Endothelial cell of hepatic sinusoid (primary cell): Measurements from ENCODE around the gene PLAC9.

Source experiments
- in situ Hi-C: cut with HindIII; loops from 2 replicates; pipeline ENCODE4 v1.10.0; 2017; ENCODE audit warnings: low sequenced_read_pairs

PLAC9 gene

DNA sequence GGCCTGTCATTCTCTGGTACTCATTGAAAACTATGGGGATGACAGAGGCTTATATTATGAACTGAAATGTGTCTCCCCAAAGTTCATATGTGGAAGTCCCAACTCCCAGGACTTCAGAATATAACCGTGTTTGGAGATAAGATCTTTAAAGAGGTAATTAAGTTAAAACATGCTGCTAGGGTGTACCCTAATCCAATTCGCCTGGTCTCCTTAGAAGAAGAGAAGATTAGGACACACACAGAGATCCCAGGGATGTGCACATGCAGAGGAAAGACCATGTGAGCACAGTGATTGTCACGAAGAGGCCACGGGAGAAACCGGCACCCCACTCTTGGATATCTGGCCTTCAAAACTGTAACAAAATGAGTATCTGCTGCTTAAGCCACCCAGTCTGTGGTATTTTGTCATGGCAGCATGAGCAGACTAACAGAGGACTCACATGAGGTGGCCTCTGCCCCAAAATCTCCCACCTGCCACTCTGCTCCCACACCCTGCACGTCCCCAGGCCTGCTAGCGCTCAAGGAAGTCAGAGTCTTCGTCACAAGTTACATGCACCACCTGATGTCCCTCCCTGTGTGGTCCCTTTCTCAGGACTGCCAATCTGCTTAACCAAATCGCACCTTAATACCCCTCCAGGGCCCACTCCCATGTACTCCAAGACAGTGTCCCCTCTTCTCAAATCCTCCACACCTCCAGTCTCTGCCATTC lies 26.8 kb downstream of the PLAC9 start:
- in situ Hi-C loops: no loop called here

DNA sequence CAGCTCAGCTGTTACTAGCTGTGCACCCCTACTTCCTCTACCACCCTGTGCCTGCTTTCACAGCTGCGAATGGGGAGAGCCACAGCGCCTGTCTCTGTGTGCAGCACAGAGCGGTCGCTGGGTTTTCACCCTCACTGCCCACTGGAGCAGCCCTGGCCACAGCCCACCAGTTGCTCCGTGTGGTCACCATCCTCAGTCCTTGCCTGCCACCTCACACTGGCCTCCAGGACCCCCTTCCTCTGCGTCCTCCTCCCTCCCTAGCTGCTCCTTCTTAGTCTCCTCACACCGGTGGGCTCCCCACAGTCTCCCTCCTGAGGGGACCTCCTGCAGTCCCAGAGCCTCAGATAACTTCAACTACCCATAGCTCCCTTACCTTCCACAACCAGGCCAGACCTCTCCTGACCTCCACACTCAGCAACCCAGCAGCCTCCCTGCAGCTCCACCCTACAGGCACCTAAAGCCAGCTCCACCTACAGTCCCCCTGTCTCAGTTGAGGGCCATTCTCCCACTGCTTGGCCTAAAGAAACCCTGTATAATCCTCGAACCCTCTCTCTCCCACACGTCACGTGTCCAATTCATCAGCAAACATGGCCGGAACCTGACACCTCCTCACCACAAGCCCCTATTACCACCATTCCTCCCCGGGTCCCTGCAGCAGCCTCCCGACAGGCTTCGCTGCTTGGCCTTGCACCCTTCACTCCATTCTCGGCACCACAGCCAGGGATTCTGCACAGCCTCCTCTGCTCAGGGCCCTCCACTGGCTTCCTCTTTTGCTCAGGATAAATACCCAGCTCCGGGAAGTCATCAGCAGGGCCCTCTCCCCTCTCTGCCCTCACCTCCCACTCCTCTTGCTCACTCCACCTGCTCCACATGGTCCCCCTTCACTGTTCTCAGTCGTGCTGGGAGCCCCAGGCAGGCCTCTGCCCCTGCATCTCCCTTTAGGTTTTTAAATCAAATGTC lies 28.1 kb downstream of the PLAC9 start:
- in situ Hi-C loops: no loop called here

DNA sequence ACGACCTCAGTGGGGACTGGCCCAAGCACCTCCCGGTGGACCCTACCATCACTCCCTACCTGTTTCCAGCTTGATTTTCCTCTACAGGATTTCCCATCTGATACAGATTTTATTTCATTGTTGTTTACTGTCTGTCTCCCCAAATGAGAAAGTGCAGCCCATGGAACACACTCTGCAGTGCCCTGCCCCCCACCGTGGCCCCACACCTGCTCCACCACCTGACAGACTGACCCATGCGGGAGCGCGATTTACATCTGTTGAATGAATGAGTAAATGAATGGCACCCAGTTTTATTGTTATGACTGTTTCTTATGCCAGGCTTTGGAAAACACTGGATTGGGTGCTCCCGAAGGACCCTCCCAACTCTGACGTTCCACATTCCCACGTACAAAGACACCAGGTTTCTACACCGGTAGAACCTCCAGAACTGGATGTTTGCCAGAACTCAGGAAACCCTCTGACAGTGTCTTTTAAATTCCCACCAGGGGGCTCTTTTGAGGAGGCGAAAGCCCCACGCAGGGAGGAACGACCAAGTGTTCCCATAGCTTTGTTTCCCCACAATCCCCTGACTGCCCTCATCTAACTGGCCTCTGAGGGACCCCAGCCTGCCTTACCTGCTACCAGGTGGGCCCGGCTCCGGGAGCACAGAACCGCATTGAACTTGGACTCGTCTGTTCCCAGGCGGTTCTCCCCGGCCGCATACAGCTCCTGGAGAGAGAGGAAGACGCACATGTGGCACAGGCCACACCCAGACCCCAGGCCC lies 29.0 kb downstream of the PLAC9 start:
- in situ Hi-C loops: no loop called here

DNA sequence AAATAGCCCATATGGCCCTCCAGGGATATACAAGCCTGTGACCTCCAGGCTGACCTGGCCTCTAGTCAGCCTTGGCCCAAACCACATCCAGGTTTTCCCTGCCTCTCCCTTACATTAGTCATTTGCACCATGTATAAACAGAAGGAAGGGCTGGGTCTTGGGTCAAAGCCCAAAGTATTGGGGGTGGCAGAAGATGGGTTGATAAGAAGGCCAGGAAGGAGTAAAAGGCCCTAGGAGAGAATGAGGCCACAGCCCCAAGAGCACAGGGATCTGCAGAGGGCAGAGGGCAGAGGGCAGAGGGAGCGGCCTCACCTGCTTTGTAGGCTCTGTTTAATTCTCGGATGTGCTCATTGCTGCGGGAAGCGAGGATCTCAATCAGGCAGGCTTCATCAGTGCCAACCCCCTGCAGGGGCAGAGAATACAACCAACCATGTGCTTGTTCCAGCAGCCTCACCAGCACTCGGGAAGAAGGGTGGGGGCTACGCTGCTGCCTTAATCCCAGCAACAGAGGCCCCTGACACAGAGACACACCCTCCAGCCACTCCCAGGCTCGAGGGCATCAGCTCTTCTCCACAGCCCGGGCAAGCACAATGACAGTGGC lies 31.3 kb downstream of the PLAC9 start:
- in situ Hi-C loops: no loop called here

DNA sequence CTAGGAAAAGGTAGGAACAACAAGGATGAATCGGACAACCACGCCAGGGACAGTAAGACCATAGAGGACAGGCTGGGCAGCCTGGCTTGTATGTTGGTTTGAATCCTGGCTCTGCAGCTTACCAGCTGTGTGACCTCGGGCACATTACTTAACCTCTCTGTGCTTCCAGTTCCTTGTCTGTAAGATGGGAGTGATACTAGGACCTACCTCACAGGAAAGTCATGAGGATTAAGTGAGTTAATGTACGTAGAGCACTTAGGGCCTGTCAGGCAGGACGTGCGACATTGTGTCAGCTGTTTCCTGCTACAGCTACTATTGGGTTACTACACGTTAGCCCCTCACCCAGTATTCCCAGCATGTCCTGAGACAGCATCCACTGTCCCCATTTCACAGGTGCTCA lies 32.1 kb downstream of the PLAC9 start:
- in situ Hi-C loops: no loop called here

DNA sequence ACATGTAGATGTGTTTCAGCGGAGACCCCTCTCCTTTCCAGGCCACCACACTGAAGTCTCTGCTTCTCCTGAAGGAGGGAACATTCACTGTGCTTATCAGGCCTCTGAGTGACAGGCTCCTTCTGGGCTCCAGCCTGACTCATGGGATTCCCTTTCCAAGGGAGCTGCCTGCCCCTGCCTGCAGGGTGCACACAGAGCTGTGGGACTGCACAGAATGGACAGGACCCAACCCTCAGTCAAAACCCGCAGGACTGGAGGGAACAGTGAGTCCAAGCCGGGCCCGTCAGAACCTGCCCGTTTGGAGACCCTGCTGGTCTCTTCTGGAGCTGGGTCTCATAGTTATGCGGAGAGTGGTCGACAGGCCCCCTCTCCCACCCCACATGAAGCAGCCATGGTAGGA lies 32.6 kb downstream of the PLAC9 start:
- in situ Hi-C loops: no loop called here

DNA sequence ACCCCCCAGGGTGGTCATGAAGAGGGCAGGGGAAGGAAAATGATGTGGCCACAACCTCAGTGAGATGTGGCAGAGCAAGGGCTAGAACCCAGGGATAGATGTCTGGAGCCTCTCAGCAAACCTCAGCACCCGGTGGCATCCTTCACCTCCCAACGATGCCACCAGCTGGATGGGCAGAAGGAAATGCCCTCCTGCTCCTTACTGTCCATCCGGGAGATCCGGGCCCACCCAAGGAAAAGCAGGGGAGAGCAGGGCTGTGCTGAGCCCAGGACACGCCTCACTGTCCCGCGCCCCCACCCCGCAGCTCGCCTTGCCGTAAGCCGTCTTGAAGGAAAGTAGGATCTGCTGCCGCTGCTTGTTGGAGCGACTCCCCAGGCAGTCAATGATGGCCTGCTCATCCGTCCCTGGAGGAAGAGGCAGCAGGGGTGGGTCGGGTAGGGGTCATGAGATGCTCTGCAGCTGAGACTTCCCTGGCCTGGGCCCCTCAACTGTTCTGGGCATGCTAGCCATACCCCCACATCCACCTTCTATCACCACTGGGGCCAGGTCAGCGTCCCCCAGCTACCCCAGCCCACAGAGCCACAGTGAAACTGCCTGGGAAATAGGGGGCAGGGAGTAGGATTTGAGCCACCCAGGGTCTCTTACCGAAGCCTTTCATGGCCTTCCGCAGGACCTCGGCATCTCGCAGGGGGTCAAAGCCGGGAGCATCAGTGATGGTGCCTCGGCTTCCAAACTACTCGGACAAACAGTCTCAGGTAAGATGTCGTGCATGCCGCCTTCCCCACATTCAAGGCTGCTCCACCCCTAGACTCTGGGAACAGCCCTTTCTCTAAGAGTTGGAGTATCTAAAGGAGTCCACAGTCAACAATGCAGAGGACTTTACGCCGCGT lies 34.3 kb downstream of the PLAC9 start:
- in situ Hi-C loops: no loop called here

DNA sequence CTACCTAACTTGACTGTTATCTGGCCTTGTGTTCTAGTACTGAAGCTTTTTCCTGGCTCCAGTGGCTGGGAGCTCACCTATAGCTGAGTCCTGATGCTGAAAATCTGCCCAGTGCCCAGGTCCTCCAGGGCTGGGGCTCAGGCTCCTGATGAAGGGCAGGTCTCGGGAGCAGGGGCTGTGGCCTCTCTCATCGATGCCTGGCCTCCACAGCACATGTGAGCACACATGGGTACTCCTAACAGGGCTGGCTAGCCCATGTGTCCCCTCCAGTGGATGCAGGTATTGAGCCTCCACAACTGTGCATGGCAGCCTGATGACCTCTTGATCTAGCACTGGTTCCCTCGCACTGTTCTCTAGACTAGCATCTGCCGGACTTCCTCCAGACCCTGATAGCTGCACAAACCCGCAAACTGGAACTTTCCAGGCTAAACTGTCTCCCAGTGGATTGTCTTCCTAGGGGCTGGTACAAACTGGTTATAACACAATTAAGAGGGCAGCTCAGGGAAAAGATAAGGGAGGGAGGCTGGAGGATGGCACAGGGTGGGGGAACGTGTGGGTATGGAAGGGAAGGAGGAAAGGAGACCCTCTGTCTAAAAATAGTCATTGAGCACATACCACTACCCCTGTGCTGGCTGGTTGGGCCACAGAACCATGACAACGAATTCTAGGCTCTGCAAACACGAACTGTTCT lies 35.1 kb downstream of the PLAC9 start:
- in situ Hi-C loops: no loop called here

DNA sequence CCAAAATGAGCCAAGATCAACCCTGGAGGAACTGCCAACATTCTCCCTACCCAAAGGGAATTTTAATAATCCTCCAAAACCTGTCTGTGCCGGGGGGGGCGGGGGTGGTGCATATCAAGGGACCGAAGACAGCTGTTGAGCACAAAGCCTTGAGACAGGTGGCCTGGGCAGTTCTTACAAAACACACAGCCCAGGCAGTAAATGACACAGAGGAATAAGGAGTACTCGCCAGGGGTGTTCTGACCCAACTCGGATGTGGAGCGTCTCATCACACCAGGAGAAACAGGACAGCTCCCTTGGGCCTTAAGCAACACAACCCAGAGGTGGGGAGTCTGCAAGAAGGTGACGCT lies 35.6 kb downstream of the PLAC9 start:
- in situ Hi-C loops: no loop called here

DNA sequence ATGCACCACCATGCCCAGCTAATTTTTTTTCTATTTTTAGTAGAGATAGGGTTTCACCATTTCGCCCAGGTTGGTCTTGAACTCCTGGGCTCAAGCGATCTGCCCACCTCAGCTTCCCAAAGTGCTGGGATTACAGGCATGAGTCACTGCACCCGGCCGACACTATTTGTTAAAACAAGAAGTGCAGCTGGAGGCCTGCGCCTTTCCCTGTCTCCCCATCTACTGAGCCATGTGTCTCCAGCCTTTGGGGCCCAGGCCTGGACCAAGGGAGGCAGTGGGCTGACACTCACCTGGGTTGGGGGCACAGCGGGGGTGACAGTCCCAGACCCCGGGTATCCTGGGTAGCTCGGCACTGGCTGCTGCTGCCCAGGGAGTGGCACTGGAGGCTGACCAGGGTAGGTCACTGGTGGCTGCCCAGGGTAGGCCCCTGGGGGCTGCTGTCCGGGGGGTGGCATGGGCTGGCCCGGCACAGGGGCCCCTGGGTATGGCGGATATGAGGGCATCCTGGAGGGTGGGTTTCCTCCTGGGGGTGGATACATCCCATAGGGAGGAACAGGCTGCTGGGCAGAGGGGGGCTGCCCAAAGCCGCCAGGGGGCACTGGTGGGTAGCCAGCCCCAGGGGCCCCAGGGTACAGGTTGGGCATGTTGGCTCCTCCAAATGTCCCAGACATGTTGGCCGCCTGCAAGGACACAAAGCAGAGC lies 36.3 kb downstream of the PLAC9 start:
- in situ Hi-C loops: no loop called here

DNA sequence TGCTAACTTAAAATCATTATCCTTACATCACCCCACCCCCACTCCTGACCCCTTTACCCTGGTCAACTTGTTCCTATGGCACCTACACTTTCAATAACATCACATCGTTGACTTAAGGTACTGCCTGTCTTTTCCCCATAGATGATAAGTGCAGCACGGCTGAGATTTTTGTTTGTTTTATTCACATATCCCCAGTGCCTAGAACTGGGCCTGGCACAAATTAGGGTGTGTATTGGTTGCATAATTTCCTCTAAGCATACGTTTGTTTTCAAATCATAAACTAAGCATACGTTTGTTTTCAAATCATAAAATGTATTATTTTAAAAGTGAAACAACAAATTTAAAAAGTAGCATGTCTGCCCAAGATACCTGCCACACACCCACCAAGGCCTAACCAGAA lies 37.5 kb downstream of the PLAC9 start:
- in situ Hi-C loops: no loop called here

DNA sequence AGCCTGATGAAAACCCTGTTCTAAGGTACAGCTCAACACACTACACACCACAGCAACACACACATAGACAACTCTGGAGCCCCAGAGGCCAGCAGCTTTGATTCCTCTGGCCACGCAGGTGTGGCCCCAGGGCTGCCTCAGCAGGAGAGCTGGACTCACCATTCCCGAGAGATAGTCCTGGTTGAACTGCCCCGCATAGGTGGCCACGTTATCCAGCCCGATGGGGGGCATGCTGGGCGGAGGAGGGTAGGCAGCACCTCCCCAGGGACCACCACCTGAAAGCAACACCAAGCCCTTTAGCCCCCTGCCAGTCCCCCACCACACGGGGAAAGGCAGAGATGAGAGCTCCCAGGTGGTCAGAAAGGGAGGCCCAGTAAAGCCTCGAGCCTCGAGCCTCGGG lies 38.1 kb downstream of the PLAC9 start:
- in situ Hi-C loops: no loop called here

DNA sequence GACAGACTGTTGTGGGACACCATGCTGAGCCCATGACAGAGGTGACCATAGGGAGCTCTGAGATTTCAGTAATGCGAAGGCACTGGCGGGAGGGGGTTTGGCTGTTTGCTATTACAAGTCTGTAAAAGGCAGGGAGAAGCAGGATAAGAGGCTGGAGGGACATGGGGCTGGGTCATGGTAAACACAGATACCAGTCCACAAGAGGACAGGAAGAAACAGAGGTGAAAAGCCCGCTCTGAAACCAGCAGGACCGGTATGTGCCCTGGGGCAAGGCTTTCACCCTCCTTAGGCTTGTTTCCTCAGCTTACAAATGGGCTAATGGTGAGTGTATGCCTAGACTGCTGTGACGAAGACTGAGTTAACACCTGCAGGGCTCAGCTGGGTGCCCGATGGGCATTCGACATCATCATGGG lies 38.7 kb downstream of the PLAC9 start:
- in situ Hi-C loops: no loop called here

DNA sequence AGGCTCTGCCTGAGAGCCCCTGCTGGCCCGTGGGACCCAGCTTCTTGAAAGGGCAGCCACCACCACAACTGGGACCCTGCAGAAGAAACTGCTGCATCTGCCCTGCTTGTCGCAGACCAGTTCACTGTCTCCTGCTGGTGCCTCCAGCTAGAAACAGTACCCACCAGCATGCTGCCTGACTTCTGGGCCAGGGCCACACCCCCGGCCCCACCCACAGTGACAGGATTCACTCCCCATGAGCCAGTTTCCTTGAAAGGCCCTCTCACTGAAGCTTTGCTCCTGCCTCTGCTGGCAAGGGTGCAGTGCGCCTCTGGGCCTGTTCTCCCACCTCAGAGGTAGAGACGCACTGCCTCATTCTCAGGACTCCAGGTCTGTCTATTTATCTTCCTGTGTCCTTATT lies 40.4 kb downstream of the PLAC9 start:
- in situ Hi-C loops: no loop called here

DNA sequence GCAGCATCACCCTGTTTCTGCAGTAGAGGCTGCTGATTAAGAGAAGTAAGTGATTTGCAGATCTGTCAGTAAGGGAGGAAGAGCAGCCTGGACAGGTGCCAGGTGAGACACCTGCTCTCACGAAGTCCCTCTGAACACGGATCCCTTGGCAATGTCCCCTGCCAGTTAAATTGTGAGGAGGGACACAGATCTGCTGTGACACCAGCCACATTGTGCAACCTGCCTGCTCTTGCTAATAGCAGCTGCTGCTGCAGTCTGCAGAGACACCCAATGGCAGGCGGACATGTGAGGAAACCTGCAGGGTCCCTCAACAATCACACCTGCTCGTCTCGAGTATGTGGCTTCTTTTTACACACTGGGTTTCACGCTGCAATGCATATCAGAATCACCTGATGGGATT lies 40.9 kb downstream of the PLAC9 start:
- in situ Hi-C loops: no loop called here

DNA sequence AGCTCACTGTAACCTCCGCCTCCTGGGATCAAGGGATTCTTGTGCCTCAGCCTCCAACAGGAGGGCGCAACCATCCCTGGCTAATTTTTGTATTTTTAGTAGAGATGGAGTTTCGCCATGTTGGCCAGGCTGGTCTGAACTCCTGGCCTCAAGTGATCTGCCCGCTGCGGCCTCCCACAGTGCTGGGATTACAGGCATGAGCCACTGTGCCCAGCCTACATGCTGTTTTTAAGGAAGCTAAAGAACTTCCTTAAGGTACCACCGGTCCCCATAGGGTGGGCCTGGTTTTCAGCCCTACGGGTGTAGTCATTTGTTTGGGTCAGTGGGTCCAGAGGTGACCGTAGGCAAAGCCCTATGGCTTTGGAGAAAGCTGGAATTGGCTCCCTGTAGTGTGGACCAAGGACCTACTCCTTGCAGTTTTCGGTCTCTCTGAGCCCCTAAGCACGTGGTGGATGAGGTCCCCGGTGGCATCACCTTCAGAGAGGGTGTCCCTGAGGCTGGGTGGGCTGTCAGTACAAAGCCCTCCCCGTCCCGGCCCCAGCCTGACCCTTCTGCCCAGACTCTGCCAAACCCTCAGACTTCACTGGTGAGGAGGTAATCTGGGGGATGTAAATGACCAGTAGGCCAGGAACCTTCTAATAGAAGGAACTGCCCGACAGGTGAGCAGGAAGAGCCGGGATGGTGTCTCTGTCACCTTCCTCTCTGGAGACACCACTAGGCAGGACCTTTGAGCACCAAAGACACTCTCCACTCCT lies 42.3 kb downstream of the PLAC9 start:
- in situ Hi-C loops: no loop called here

DNA sequence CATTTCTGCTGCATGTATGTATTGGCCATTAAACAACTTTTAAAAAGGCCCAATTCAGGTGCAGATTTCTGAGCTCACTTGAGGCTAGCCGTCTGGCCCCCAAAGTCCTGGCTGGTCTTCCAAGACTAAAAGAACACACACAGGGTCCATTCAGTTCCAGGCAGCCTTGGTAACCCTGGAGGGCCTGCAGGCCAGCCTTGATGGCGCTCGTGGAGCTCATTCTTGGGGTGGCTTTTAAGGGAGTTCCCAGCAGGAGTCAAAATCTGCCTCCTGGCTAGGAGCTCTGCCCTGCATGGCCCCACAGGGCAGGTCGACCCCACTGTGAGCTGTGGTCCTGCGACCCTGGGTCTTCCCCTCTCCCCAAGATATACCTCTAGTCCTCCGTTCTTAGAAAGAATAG lies 44.0 kb downstream of the PLAC9 start:
- in situ Hi-C loops: no loop called here
